Glutamatergic neuron (in vitro differentiated cells): ENCODE results near the gene GALNT17. TPM values are rescaled to one million over a fixed set of nuclear protein-coding genes. Genes with fewer than 3 reads are reported as not detected.

Source experiments
- DNase-seq: peaks from one replicate; pipeline ENCODE4 v3.0.0; 2022
- H3K27ac Mint-ChIP-seq: one replicate; pipeline ENCODE4 v1.8.0; 2020; ENCODE audit warnings: mild to moderate bottlenecking, mixed read lengths, inconsistent platforms; ENCODE audit not compliant: unreplicated experiment
- H3K27me3 Mint-ChIP-seq: one replicate; pipeline ENCODE4 v1.8.0; 2020; ENCODE audit warnings: mild to moderate bottlenecking, moderate library complexity, mixed read lengths, inconsistent platforms; ENCODE audit not compliant: unreplicated experiment
- H3K36me3 Mint-ChIP-seq: one replicate; pipeline ENCODE4 v1.8.0; 2020; ENCODE audit warnings: mild to moderate bottlenecking, mixed read lengths, inconsistent platforms; ENCODE audit not compliant: unreplicated experiment
- H3K4me1 Mint-ChIP-seq: one replicate; pipeline ENCODE4 v1.8.0; 2020; ENCODE audit warnings: mild to moderate bottlenecking, low read depth, mixed read lengths, inconsistent platforms; ENCODE audit not compliant: unreplicated experiment
- H3K4me3 Mint-ChIP-seq: one replicate; pipeline ENCODE4 v1.8.0; 2020; ENCODE audit warnings: mild to moderate bottlenecking, mixed read lengths, inconsistent platforms; ENCODE audit not compliant: unreplicated experiment
- H3K9me3 Mint-ChIP-seq: one replicate; pipeline ENCODE4 v1.8.0; 2020; ENCODE audit warnings: mild to moderate bottlenecking, moderate library complexity, mixed read lengths, inconsistent platforms; ENCODE audit not compliant: unreplicated experiment
- CTCF ChIP-seq: fragments of 200-600 bp; sonication (generic); IDR thresholded peaks from one replicate; pipeline ENCODE4 v1.5.0; 2021; ENCODE audit not compliant: partially characterized antibody, unreplicated experiment
- total RNA-seq: library from RNA; stranded (reverse); fragmentation: NEBNext Ultra II Directional; extraction: Animal tissue kit (Norgen Biotek cat#: 25700); gene quantifications from one replicate; pipeline ENCODE4 v1.2.1, GENCODE V29; 2021; ENCODE audit not compliant: unreplicated experiment

Gene GALNT17
- total RNA-seq, 1 donor from 2014 or later, result 42.0 TPM

- no peak for TF ChIP-seq CTCF
Observed at GRCh38 chr7:71384094-71384493, 252.2 kb downstream of the GALNT17 start.

GRCh38 chr7:71385330-71385729, 253.4 kb downstream of the GALNT17 start:
- DNase-seq, result no peak
- no peak for TF ChIP-seq CTCF
- H3K27me3 Mint-ChIP-seq, result peaks cover 6% of the 10 kb centered on the region
- peaks cover 9% of the 10 kb centered on the region for H3K36me3 Mint-ChIP-seq
- H3K4me1 Mint-ChIP-seq, result peaks cover 5% of the 10 kb centered on the region
- no peak overlapping the region for H3K27ac Mint-ChIP-seq
- H3K9me3 Mint-ChIP-seq, result peaks cover 11% of the 10 kb centered on the region
- H3K4me3 Mint-ChIP-seq, result no peak overlapping the region

More at GRCh38 chr7:71384094-71384493, 252.2 kb downstream of the GALNT17 start:
- H3K4me3 Mint-ChIP-seq, result no peak overlapping the region
- peaks cover 7% of the 10 kb centered on the region for H3K27me3 Mint-ChIP-seq
- no peak overlapping the region for H3K27ac Mint-ChIP-seq
- peaks cover 5% of the 10 kb centered on the region for H3K4me1 Mint-ChIP-seq
- peaks cover 17% of the 10 kb centered on the region for H3K9me3 Mint-ChIP-seq
- H3K36me3 Mint-ChIP-seq, result peaks cover 15% of the 10 kb centered on the region
- no peak for DNase-seq

GRCh38 chr7:71386152-71386785, 254.3 kb downstream of the GALNT17 start:
- TF ChIP-seq CTCF, result no peak
- H3K4me3 Mint-ChIP-seq, result no peak overlapping the region
- H3K27ac Mint-ChIP-seq, result no peak overlapping the region
- peaks cover 16% of the 10 kb centered on the region for H3K9me3 Mint-ChIP-seq
- H3K27me3 Mint-ChIP-seq, result peaks cover 6% of the 10 kb centered on the region
- DNase-seq, result no peak
- peaks cover 5% of the 10 kb centered on the region for H3K4me1 Mint-ChIP-seq
- peaks cover 5% of the 10 kb centered on the region for H3K36me3 Mint-ChIP-seq

- H3K27me3 Mint-ChIP-seq, result peaks cover 6% of the 10 kb centered on the region
- H3K9me3 Mint-ChIP-seq, result peaks cover 13% of the 10 kb centered on the region
- no peak for DNase-seq
- H3K27ac Mint-ChIP-seq, result no peak overlapping the region
- TF ChIP-seq CTCF, result no peak
- H3K4me1 Mint-ChIP-seq, result peaks cover 18% of the 10 kb centered on the region
- H3K36me3 Mint-ChIP-seq, result peaks cover 5% of the 10 kb centered on the region
- H3K4me3 Mint-ChIP-seq, result no peak overlapping the region
Observed at GRCh38 chr7:71388181-71388580, 256.2 kb downstream of the GALNT17 start.

- Mint-ChIP-seq H3K4me3 (no peak overlapping the region), H3K27ac (no peak overlapping the region), H3K9me3 (peaks cover 7% of the 10 kb centered on the region), H3K4me1 (peaks cover 22% of the 10 kb centered on the region), H3K27me3 (peaks cover 6% of the 10 kb centered on the region), H3K36me3 (peaks cover 6% of the 10 kb centered on the region)
- no peak for TF ChIP-seq CTCF
- DNase-seq, result no peak
Observed at GRCh38 chr7:71389976-71390375, 258.0 kb downstream of the GALNT17 start.
